HG03520 (cell line): Measurements from ENCODE around the gene CHRM5.
"Not testable (repeated sequence)": the region's sequence is repeated elsewhere in the genome, so short reads cannot be mapped to it uniquely, and the experiment has no call there.

Source experiments
- ATAC-seq: cut with Tn5 transposase; IDR thresholded peaks from one replicate; pipeline ENCODE4 v1.9.1; 2021; ENCODE audit warnings: mild to moderate bottlenecking, moderate library complexity; ENCODE audit not compliant: unreplicated experiment

The CHRM5 gene

DNA sequence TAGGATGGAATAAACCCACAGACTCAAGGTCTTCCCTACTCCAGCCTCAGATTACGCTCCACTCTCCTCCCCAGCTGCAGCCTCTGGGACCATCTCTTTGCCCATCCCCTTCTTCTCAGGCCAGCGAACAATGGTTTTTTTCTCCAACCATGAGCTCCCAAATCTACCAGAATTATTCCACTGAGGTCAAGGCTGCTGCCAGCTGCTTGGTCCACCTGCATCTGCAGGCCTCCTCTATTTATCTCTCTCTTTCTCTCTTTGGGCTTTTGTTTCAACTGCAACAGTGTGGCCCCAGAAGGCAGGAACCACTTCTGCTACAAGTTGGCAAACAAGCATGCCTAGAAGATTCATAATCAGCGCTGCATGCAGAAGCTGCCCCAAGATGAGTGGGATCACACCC, 19.1 kb downstream of the CHRM5 start:
- no peak for ATAC-seq

DNA sequence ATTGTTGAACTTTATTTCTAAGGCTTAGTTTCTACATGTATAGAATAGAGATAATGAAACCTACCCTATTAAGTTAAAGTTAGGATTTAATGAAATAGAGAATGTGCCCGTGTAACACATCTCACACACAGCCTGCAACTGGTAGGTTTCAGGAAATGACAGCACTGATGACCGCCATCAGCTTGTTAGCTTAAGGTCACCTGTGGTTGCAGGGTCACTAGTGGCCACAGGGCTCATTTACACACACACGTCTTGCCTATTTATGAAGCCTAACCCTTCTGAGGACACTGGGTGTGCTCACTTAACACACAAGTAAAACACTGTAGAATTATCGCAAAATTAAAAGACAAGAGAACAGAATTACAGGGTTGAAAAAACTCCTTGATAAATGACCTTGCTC, 20.1 kb downstream of the CHRM5 start:
- ATAC-seq: no peak

DNA sequence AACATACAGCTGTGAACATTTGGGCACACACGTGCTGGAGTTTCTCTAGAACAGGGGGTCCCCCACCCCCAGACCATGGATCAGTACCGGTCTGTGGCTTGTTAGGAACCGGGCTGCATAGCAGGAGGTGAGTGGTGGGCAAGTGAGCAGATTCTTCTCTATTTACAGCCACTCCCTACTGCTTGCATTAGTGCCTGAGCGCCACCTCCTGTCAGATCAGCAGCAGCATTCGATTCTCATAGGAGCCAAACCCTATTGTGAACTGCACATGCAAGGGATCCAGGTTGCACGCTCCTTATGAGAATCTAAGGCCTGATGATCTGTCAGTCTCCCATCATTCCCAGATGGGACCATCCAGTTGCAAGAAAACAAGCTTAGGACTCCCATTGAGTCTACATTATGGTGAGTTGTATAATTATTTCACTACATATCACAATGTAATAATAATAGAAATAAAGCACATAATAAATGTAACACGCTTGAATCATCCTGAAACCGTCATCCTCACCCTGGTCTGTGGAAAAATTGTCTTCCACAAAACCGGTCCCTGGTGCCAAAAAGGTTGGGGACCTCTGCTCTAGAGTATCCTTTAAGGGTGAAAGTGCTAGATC, 25.8 kb downstream of the CHRM5 start:
- ATAC-seq: no peak

DNA sequence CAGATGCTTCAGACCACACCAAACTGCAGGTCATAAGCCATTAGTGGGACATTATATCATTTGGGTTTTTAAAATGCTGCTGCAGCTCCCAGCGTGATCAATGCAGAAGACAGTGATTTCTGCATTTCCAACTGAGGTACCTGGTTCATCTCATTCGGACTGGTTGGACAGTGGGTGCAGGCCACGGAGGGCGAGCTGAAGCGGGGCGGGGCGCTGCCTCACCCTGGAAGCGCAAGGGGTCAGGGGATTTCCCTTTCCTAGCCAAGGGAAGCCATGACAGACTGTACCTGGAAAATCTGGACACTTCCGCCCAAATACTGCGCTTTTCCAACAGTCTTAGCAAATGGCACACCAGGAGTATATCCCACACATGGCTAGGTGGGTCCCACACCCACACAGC, 27.4 kb downstream of the CHRM5 start:
- ATAC-seq: not testable (repeated sequence)

DNA sequence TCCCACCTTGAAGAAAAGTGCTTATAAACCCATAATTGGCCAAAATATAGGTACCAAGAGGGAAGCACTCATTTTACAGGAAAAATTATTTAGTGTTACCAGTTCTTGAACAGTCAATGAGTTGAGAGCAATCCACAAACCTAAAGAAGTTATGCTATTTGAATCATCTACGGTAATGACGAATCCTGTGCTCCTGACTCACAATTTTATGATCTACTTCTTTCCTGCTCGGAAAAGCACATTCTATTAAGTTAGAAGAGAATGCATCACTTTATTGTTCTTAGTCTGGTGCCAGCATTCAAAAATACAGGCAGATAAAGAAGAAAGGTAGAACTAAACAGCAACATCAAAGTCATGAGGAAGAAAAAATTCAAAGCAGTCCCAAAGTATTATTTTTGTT, 33.2 kb downstream of the CHRM5 start:
- ATAC-seq: no peak

DNA sequence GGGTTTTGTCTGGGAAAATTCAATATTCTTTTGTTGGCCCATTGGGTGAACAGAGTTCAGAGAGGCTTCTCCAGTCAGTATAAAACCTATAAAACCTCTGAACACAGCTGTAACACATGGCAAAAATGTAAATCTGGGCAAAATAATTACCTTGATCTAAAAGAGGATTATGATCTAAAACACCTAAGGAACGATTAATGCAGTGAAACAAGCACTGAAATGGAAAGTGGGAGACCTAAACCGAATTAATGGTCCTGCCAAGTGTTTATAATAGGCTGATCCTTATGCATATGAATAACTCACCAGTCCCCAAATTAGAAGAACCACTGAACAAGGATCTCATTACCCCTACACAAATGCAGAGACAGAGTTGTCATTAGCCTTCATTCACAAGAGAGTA, 38.1 kb downstream of the CHRM5 start:
- ATAC-seq: no peak

DNA sequence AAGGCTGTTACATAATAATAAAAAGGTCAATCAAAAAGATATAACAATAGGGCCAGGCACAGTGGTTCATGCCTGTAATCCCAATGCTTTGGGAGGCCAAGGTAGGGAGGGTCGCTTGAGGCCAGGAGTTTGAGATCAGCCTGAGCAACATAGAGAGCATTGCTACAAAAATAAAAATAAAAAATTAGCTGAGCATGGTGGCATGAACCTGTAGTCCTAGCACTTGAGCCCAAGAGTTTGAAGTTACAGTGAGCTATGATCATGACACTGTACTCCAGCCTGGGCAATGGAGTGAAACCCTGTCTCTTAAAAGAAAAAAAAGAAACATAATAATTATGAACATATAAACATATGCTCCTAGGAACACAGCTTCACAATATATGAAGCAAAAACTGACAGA, 41.4 kb downstream of the CHRM5 start:
- ATAC-seq: no peak

DNA sequence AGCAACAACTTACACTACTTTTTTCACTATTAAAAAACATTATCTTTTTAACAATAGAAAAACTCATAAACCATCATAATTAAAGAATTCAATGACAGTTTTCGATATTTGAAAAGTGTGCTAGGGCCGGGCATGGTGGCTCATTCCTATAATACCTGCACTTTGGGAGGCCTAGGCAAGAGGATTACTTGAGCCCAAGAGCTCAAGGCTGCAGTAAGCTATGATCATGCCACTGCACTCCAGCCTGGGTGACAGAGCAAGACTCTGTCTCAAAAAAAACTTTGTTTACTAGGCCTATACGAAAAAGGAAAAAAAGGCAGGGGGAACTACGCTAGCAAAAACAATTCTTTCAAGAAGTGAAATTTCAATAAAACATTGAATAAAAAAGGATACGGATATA, 42.6 kb downstream of the CHRM5 start:
- no peak for ATAC-seq

DNA sequence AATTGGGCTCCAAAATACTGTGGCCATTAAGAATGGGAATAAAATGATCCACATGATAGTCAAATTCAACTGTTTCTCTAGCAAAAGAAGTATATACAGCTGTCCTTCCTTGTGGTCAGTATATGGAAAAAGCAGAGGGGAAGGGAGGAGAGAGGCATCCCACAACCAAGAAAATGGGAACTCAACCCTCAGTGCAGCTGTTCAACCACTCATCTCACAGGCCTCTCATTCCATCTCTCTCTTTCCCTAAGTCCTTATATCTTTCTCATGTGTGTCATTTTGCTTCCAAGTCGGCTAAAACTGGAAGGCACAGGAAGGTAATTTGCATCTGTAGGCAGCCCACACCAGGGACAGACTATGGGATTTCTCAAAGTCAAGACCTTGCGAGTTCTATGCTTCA, 43.2 kb downstream of the CHRM5 start:
- no peak for ATAC-seq

DNA sequence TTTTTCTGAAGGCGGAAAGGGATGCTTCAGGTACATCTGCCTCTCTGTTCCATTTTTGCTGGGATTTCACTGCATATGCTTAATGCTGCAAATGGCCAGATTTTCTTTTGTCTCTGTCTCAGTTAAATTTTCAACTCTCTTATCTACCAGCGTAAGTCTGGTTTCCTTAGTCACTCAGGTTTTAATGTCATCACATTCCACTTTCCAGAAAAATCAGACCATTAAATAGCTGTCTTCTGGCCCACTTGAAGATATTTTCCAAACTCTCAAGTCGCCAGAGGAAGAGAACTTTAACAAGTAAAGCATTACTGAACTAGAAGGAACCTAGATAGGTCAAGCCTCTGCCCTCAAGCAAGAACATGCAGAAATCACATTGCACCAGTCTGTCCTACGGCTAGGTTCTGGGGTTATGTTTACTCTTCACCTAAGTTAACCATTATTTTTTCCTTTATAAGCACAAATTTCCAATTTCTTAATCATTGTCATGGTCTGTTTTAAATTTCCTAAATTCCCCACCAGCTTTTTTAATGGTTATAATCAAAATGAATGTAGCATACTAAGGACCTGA, 44.2 kb downstream of the CHRM5 start:
- ATAC-seq: no peak

DNA sequence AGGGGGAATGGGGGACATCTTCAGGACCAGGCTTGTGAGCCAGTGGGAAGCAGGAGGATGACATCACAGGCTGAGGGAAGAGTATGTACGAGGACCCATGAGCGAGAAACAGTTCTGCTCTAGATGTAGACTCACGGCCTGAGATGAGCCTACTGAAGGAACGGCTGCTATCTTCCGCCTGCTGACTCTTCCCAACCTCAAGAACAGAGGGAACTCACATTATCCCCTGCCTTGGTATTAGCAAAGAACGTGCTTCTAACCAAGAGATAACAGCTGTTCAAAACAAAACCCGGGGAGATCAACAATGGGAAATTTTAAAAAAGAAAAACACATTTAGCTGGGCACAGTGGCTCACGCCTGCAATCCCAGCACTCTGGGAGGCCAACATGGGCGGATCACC, 45.4 kb downstream of the CHRM5 start:
- no peak for ATAC-seq

DNA sequence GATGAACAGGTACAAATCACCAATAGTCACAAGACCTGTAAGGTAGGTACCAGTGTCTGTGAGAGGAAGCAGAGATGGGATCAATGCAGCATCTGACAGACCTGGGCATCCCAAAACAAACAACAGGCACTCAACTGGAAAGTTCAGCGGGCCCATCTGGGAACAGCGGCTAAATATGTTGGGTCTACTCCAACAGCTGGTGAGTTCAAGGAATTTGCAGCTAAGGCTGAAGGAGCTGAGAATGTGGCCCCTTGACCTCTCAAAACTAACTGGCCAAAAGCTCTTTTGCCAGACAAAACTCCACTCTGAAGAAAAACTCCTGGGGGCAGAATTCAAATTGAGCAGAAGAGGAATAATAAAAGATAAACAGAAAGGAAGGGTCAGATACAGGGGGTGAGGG, 46.3 kb downstream of the CHRM5 start:
- no peak for ATAC-seq

DNA sequence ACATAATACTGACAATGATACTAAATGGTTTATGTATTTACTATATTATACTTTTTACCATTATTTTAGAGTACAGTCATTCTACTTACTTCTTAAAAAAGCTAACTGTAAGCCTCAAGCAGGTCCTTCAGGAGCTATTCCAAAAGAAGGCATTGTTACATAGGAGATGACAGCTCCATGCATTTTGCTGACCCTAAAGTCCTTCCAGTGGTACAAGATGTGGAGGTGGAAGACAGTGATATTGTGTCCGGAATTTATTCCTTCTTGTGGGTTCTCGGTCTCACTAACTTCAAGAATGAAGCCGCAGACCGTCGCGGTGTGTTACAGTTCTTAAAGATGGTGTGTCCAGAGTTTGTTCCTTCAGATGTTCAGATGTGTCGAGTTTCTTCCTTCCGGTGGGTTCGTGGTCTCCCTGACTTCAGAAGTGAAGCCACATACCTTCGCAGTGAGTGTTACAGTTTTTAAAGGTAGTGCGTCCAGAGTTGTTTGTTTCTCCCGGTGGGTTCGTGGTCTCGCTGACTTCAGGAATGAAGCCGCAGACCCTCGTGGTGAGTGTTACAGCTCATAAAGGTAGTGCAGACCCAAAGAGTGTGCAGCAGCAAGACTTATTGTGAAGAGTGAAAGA, 49.8 kb downstream of the CHRM5 start:
- ATAC-seq: no peak

DNA sequence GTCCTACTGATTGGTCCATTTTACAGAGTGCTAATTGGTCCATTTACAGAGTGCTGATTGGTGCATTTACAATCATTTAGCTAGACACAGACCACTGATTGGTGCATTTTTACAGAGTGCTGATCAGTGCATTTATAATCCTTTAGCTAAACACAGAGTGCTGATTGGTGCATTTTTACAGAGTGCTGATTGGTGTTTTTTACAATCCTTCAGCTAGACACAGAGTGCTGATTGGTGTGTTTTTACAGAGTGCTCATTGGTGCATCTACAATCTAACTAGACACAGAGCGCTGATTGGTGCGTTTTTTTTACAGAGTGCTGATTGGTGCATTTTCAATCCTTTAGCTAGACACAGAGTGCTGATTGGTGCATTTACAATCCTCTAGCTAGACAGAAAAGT, 50.4 kb downstream of the CHRM5 start:
- not testable (repeated sequence) for ATAC-seq

DNA sequence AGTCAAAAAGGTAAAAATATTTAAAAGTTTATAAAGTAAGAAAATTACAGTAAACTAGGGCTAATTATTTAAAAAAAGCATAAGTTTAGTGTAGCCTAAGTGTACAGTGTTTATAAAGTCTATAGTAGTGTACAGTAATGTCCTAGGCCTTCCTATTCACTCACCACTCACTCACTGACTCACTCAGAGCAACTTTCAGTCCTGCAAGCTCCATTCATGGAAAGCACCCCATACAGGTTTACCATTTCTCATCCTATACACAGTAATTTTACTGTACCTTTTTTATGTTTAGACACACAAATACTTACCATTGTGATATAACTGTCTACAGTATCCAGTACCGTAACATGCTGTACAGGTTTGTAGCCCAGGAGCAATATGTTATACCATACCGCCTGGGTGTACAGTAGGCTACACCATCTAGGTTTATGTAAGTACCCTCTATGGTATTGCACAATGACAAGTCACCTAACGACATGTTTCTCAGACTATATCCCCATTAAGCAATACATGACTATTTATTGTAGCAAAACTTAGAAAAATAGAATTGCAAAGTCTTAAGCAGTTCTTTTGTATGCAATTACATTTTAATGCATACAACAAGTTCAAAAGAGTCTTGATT, 51.2 kb downstream of the CHRM5 start:
- no peak for ATAC-seq

DNA sequence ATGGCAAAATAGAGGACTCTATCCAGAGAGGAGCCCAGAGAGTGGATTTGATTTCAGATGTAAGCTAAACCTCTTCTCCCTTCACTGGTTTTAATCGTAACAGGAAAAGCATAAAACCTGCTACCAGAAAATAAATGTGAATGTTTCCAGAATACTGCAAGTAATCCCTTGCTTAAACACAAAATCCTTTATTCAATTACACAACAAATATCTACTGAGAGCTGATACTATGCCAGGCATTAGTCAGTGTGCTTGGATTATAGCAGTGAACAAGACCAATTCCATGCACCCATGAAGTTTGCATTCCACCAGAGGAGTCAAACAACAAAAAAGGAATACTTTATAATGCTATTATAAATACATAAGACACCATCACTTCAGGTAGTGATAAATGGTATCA, 55.6 kb downstream of the CHRM5 start:
- no peak for ATAC-seq

DNA sequence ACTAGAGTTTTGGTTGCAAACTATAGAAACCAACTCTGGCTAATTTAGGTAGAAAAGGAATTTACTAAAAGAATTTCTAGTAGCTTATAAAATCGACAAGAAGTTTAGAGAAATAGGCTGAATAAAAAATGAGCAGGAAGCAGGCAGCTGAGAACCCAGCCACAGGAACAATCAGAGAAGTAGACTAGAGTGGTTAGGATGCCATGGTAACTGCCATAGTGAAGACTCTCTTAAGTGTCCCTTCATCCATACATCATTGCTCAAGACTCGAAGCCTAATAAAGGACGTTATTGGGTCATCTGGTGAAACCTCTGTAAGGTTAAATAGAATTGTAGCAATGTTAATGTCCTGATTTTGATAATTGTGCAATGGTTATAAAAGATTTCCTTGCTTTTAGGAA, 57.0 kb downstream of the CHRM5 start:
- ATAC-seq: no peak

DNA sequence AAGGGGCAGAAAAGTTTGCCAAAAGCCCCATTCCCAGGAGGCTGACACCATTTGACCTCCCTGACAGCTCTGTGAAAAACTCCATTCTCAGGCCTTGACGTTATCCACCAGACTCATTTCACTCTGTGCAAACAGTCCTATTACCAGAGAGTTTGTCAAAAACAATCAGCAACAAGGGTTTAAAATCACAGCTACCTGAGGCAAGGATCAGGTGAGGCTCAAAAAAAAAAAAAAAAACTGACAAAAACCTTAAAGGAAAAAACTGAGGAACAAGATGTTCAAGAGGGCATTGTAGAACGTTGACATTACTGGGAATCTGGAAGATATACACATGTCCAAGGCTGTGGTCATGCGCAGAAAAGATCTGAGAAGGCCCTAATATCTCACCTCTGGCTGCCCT, 59.3 kb downstream of the CHRM5 start:
- no peak for ATAC-seq

DNA sequence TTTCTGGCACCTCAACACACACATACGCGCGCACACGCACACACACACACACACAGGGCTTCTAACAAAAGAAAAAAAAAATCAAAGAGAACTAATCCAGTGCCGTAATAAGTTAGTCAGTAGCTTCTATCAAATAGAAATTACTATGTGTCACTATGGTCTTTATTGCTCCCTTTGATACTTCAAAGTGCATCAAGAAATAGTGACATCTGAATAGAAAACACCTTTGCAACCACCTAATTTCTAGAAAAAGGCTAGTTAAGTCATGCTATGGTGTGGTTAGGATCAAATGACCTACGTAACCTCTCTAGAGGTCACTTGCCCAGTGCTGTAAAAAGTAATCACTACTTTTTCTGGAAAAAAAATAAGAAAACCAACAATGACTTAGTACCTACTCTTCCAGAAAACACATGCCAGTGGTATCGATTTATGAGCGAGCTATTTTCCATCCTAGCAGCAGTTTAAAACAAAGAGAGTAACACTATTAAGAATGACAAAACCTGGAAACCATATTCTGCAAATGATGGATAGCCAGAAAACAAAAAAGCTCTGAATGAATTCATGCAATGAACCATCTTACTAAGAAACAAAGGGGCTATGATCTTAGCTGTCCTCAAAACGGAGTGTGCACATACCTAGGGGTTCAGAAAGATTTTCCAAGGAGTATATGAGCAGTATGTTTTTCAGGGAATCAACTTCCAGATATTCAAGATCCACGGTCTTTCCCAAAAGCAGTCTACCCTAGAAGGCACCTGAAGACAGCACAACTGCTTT, 63.9 kb downstream of the CHRM5 start:
- ATAC-seq: no peak

DNA sequence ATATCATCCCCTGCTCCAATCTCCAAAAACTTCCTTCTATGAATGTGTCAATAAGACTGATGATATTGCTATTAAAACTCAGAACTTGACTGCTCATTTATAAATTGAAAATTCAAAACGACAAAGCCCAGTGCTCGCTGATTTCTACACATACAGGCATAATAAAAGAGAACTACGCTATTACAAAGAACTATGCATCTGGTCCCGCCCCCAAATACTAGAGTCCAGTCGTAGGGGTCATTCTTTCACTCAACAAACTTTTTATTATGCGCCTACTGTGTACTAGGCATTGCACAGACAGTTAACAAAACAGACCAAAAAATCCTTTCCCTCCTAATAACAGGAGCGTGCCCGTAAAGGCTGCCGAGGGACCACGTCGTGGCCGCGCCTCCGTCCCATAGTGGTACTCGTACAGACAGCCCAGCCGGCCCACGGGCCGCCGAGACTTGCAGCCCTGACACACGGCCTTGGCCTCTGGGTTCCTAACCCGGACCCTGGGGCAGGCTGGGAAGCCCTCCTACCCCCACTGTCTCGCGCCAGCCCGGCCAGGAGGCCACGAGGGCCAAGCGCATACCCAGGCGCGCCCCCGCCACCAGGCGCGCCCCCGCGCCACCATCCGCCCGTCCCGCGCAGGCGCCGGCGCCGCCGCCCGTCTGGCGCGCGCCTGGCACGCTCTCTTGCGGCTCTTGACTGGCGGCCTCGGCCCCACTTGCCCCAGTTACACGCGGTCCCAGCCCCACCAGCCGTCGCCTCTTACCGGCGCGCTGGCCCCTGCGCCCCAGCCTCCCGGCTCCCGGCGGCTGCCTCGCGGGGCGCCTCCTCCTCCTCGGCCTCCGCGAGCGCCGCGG, 70.0 kb downstream of the CHRM5 start:
- peak; percentile 68 for ATAC-seq
